Neutrophil (primary cell): ENCODE data around the gene PSMA7.

Experiments
- H3K27ac ChIP-seq: fragments of 200-600 bp; sonication (generic); 2 replicates; pipeline ENCODE4 v1.5.1; 2016; ENCODE audit warnings: mild to moderate bottlenecking, moderate library complexity
- H3K27me3 ChIP-seq: fragments of 200-600 bp; sonication (generic); 2 replicates; pipeline ENCODE4 v1.6.0; 2016; ENCODE audit warnings: mild to moderate bottlenecking
- H3K36me3 ChIP-seq: fragments of 200-600 bp; sonication (generic); 2 replicates; pipeline ENCODE4 v1.5.1; 2017
- H3K4me1 ChIP-seq, 2 experiments: fragments of 200-600 bp in 1 of 2; sonication (generic) in 1 of 2; 1 replicate in 1 of 2; 2 replicates in 1 of 2; pipeline versions ENCODE4 v1.5.1 to v1.6.1; 2013 to 2016; ENCODE audit warnings: low read depth in 1 of 2, low read length in 1 of 2, mild to moderate bottlenecking in 1 of 2, moderate library complexity in 1 of 2; ENCODE audit not compliant: control insufficient read depth in 1 of 2, insufficient read depth in 1 of 2
- H3K4me3 ChIP-seq, 2 experiments: fragments of 200-600 bp in 1 of 2; sonication (generic) in 1 of 2; 1 replicate in 1 of 2; 2 replicates in 1 of 2; pipeline ENCODE4 v1.5.1; 2013 to 2016; ENCODE audit warnings: low read depth in 1 of 2, low read length in 1 of 2, mild to moderate bottlenecking in 1 of 2, moderate library complexity in 1 of 2
- H3K9me3 ChIP-seq: fragments of 200-600 bp; sonication (generic); 2 replicates; pipeline ENCODE4 v1.5.1; 2016
- CTCF ChIP-seq: fragments of 200-600 bp; sonication (generic); IDR thresholded peaks from 2 replicates; pipeline ENCODE4 v1.5.1; 2016; ENCODE audit warnings: antibody characterized with exemption

Gene PSMA7

GRCh38 chr20:62160253-62160652 is 17.1 kb upstream of the PSMA7 start:
- no peak for TF ChIP-seq CTCF
- Histone ChIP-seq H3K36me3 (peaks cover 52% of the 10 kb centered on the region), H3K27ac (no peak overlapping the region), H3K9me3 (no peaks in the 10 kb centered on the region), H3K27me3 (no peaks in the 10 kb centered on the region), H3K4me3 (no peak overlapping the region), H3K4me1 (peaks cover 0 to 8% of the 10 kb centered on the region in 2 experiments)

- Histone ChIP-seq H3K27ac (no peak overlapping the region), H3K27me3 (no peaks in the 10 kb centered on the region), H3K36me3 (peaks cover 48% of the 10 kb centered on the region), H3K4me1 (peaks cover 0 to 8% of the 10 kb centered on the region in 2 experiments), H3K4me3 (no peak overlapping the region), H3K9me3 (no peaks in the 10 kb centered on the region)
- TF ChIP-seq CTCF: no peak
Observed at GRCh38 chr20:62159839-62160238, 16.6 kb upstream of the PSMA7 start.

- no peak for TF ChIP-seq CTCF
- Histone ChIP-seq H3K36me3 (peaks cover 40% of the 10 kb centered on the region), H3K27ac (no peak overlapping the region), H3K9me3 (no peaks in the 10 kb centered on the region), H3K4me1 (peaks cover 0 to 8% of the 10 kb centered on the region in 2 experiments), H3K4me3 (no peak overlapping the region), H3K27me3 (no peaks in the 10 kb centered on the region)
Observed at GRCh38 chr20:62159052-62159451, 15.9 kb upstream of the PSMA7 start.

- Histone ChIP-seq H3K27ac (no peak overlapping the region), H3K36me3 (peaks cover 35% of the 10 kb centered on the region), H3K9me3 (no peaks in the 10 kb centered on the region), H3K4me3 (no peak overlapping the region), H3K27me3 (no peaks in the 10 kb centered on the region), H3K4me1 (peaks cover 0 to 8% of the 10 kb centered on the region in 2 experiments)
- TF ChIP-seq CTCF: no peak
Observed at GRCh38 chr20:62158541-62158940, 15.3 kb upstream of the PSMA7 start.

GRCh38 chr20:62158088-62158400 is 14.8 kb upstream of the PSMA7 start:
- TF ChIP-seq CTCF: no peak
- Histone ChIP-seq H3K36me3 (peaks cover 30% of the 10 kb centered on the region), H3K27me3 (no peaks in the 10 kb centered on the region), H3K9me3 (no peaks in the 10 kb centered on the region), H3K4me3 (no peak overlapping the region), H3K27ac (no peak overlapping the region), H3K4me1 (peaks cover 0 to 8% of the 10 kb centered on the region in 2 experiments)
